ENCODE data around the gene SH3PXD2A. TPM values are rescaled to one million over a fixed set of nuclear protein-coding genes. Genes with fewer than 3 reads are reported as not detected.

SH3PXD2A gene
- polyA plus RNA-seq, 4 donors, result 29.3 to 31.7 (median 30.5) TPM

DNA sequence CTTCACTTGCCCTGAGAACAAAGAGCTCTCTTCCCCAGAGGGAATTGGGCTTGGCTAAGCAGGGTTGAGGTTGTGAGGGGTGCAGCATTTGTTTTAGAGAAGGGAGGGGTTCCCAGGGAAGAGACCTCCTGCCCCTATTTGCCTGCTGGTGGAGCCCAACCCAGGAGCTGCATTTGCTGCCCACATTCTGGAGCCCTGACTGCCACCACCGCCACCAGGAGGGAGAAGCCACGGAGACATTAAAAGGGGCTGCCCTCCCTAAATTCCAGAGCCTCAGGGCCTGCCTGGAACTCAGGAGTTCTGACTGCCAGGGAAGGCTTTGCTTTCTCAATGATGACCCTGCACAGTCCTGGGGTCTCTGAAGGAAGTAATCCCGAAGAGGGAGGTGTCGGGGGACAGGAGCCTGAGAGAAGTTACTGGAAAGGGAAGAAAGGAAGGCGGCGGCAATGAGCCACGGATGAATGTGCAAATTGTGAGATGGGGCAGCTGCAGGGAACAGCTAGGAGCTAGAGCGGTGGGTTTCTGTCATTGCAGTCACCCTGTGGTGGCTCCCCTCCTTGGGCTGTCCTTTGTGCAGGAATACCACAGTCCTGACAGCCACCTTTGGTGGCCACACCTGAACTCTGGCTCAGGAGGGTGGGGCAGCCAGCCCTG, 310.6 kb downstream of the SH3PXD2A start:
- no peak for DNase-seq (ENCODE audit: low read depth in 4 of 4, low spot score in 3 of 4)

Other genes starting within 250 kb of the SH3PXD2A start
- gene STN1, start 62.6 kb upstream of the SH3PXD2A start, polyA plus RNA-seq (ENCODE audit: insufficient read length in 4 of 4), result 10 to 100 TPM; 24.8 to 27.6 (median 27.3) TPM
- 10 to 100 TPM; 56.5 to 71.2 (median 66.4) TPM for gene SLK, start 111.6 kb upstream of the SH3PXD2A start, polyA plus RNA-seq (ENCODE audit: insufficient read length in 4 of 4)
- gene COL17A1, start 230.3 kb upstream of the SH3PXD2A start, polyA plus RNA-seq (ENCODE audit: insufficient read length in 4 of 4), result under 1 TPM; 0.30 to 0.93 (median 0.57) TPM

Data from right renal pelvis (tissue), 4 donors.